SIG-M5 treated with dmso at 0.1 percent for 504 hours (cell line): Measurements from ENCODE around the gene OVOL2.

ENCODE experiments used
- DNase-seq: peaks from one replicate; lab custom pipeline; 2025; ENCODE audit not compliant: unreplicated experiment; lab: John Stamatoyannopoulos, UW

The OVOL2 gene

GRCh38 chr20:17992224-17992637, 65.5 kb downstream of the OVOL2 start:
- DNase-seq: no peak

- DNase-seq: no peak
These were observed 67.3 kb downstream of the OVOL2 start for GRCh38 chr20:17990278-17990972.

- DNase-seq: no peak
These were observed 69.7 kb downstream of the OVOL2 start for GRCh38 chr20:17987988-17988387.

- DNase-seq: peak; percentile 20
These were observed 72.2 kb downstream of the OVOL2 start for GRCh38 chr20:17985388-17986018.

GRCh38 chr20:17976305-17976704, 81.4 kb downstream of the OVOL2 start:
- no peak for DNase-seq
